OCI-LY1 (cell line): ENCODE data around the gene COQ4.

ENCODE experiments used
- H2AFZ ChIP-seq: fragments of 200-600 bp; sonication (generic), shearing (Covaris generic); 2 replicates; pipeline ENCODE4 v1.6.0; 2014; ENCODE audit warnings: antibody characterized with exemption, mild to moderate bottlenecking, low read length
- H3F3A ChIP-seq: fragments of 200-600 bp; sonication (generic), shearing (Covaris generic); 2 replicates; pipeline ENCODE4 v1.6.0; 2014; ENCODE audit warnings: mild to moderate bottlenecking, antibody characterized with exemption, low read length, moderate library complexity; ENCODE audit not compliant: insufficient read depth
- H3K27ac ChIP-seq: fragments of 200-600 bp; sonication (generic); 2 replicates; pipeline ENCODE4 v1.5.1; 2014; ENCODE audit warnings: low read length, mixed run types, mild to moderate bottlenecking, low read depth; ENCODE audit not compliant: poor library complexity, severe bottlenecking
- H3K27me3 ChIP-seq: fragments of 200-600 bp; sonication (generic); 2 replicates; pipeline ENCODE4 v1.6.0; 2014; ENCODE audit warnings: antibody characterized with exemption, mild to moderate bottlenecking, low read length, moderate library complexity; ENCODE audit not compliant: insufficient read depth
- H3K36me3 ChIP-seq: fragments of 200-600 bp; sonication (generic); 2 replicates; pipeline ENCODE4 v1.6.1; 2014; ENCODE audit warnings: mild to moderate bottlenecking, antibody characterized with exemption, low read length, moderate library complexity, mixed read lengths; ENCODE audit not compliant: insufficient read depth
- H3K4me1 ChIP-seq: fragments of 200-600 bp; sonication (generic); 2 replicates; pipeline ENCODE4 v1.5.1; 2014; ENCODE audit warnings: mild to moderate bottlenecking, low read length, moderate library complexity; ENCODE audit not compliant: insufficient read depth, severe bottlenecking
- H3K4me2 ChIP-seq: fragments of 200-600 bp; sonication (generic), shearing (Covaris generic); 2 replicates; pipeline ENCODE4 v1.6.1; 2014; ENCODE audit warnings: low read length
- H3K4me3 ChIP-seq: fragments of 200-600 bp; sonication (generic); 2 replicates; pipeline ENCODE4 v1.5.1; 2014; ENCODE audit warnings: low read length, low read depth, mild to moderate bottlenecking, mixed read lengths; ENCODE audit not compliant: poor library complexity, severe bottlenecking
- H3K79me2 ChIP-seq: fragments of 200-600 bp; shearing (Covaris generic); 2 replicates; pipeline ENCODE4 v1.6.1; 2016; ENCODE audit warnings: mixed run types, low read length, mixed read lengths; ENCODE audit not compliant: insufficient read depth
- H3K9ac ChIP-seq: fragments of 200-600 bp; sonication (generic), shearing (Covaris generic); 2 replicates; pipeline ENCODE4 v1.6.1; 2014; ENCODE audit warnings: mild to moderate bottlenecking, low read length, mixed read lengths
- H3K9me2 ChIP-seq: fragments of 200-600 bp; sonication (generic), shearing (Covaris generic); 2 replicates; pipeline ENCODE4 v1.6.1; 2014; ENCODE audit warnings: low read depth, mild to moderate bottlenecking, low read length, mixed read lengths
- H3K9me3 ChIP-seq: fragments of 200-600 bp; shearing (Covaris generic); 2 replicates; pipeline ENCODE4 v1.6.1; 2014; ENCODE audit warnings: low read length, mixed read lengths
- H4K20me1 ChIP-seq: fragments of 200-600 bp; sonication (generic), shearing (Covaris generic); 2 replicates; pipeline ENCODE4 v1.6.0; 2016; ENCODE audit warnings: mild to moderate bottlenecking, low read length; ENCODE audit not compliant: insufficient read depth
- CTCF ChIP-seq: fragments of 200-600 bp; sonication (generic), shearing (Covaris generic); IDR thresholded peaks from 2 replicates; pipeline ENCODE4 v1.5.1; 2017; ENCODE audit warnings: mild to moderate bottlenecking, antibody characterized with exemption, low read length, moderate library complexity, mixed read lengths
- EZH2 ChIP-seq: fragments of 200-600 bp; sonication (generic), shearing (Covaris generic); IDR thresholded peaks from 2 replicates; pipeline ENCODE4 v1.8.0; 2017; ENCODE audit warnings: borderline replicate concordance, mixed run types, mild to moderate bottlenecking, antibody characterized with exemption, low read length, moderate library complexity, mixed read lengths

The COQ4 gene

GRCh38 chr9:128333451-128333869 lies 10.8 kb downstream of the COQ4 start:
- Histone ChIP-seq H3K27ac (no peak overlapping the region), H3K4me2 (no peak overlapping the region), H3K27me3 (no peaks in the 10 kb centered on the region), H4K20me1 (no peaks in the 10 kb centered on the region), H3K9me3 (no peaks in the 10 kb centered on the region), H3F3A (no peaks in the 10 kb centered on the region), H3K4me3 (no peak overlapping the region), H2AFZ (no peak overlapping the region), H3K9me2 (no peaks in the 10 kb centered on the region), H3K9ac (no peak overlapping the region), H3K4me1 (no peaks in the 10 kb centered on the region), H3K79me2 (no peaks in the 10 kb centered on the region), H3K36me3 (peaks cover 9% of the 10 kb centered on the region)
- TF ChIP-seq CTCF (no peak), EZH2 (no peak)

GRCh38 chr9:128335161-128335560 lies 12.5 kb downstream of the COQ4 start:
- Histone ChIP-seq H3F3A (no peaks in the 10 kb centered on the region), H3K4me3 (no peak overlapping the region), H2AFZ (no peak overlapping the region), H3K79me2 (no peaks in the 10 kb centered on the region), H3K36me3 (peaks cover 5% of the 10 kb centered on the region; the same call in 1 of the 2 replicates), H3K4me1 (peaks cover 13% of the 10 kb centered on the region), H3K9ac (no peak overlapping the region), H3K27me3 (no peaks in the 10 kb centered on the region), H4K20me1 (no peaks in the 10 kb centered on the region), H3K9me2 (no peaks in the 10 kb centered on the region), H3K27ac (no peak overlapping the region), H3K9me3 (no peaks in the 10 kb centered on the region), H3K4me2 (no peak overlapping the region)
- TF ChIP-seq CTCF (no peak), EZH2 (no peak)

- TF ChIP-seq EZH2 (no peak), CTCF (no peak)
- no peaks in the 10 kb centered on the region for H3K27me3 ChIP-seq
- no peaks in the 10 kb centered on the region for H3K9me2 ChIP-seq
- H3K36me3 ChIP-seq: peaks cover 5% of the 10 kb centered on the region; the same call in 1 of the 2 replicates
- H2AFZ ChIP-seq: no peak overlapping the region
- H3K4me3 ChIP-seq: no peak overlapping the region
- H3K79me2 ChIP-seq: no peaks in the 10 kb centered on the region
- peaks cover 13% of the 10 kb centered on the region for H3K4me1 ChIP-seq
- H4K20me1 ChIP-seq: no peaks in the 10 kb centered on the region
- no peak overlapping the region for H3K9ac ChIP-seq
- H3K4me2 ChIP-seq: no peak overlapping the region
- no peaks in the 10 kb centered on the region for H3K9me3 ChIP-seq
- no peaks in the 10 kb centered on the region for H3F3A ChIP-seq
- no peak overlapping the region for H3K27ac ChIP-seq
Measured at GRCh38 chr9:128335914-128336313, 13.3 kb downstream of the COQ4 start.
